ENCODE results near the gene DAGLA. TPM values are rescaled to one million over a fixed set of nuclear protein-coding genes. Genes with fewer than 3 reads are reported as not detected.

The DAGLA gene
- total and polyA plus RNA-seq, 2 of the 13 experiments (the other 11 are each of a cell fraction or from before 2014, with no cell fraction given), result 2.6 to 3.9 TPM

DNA sequence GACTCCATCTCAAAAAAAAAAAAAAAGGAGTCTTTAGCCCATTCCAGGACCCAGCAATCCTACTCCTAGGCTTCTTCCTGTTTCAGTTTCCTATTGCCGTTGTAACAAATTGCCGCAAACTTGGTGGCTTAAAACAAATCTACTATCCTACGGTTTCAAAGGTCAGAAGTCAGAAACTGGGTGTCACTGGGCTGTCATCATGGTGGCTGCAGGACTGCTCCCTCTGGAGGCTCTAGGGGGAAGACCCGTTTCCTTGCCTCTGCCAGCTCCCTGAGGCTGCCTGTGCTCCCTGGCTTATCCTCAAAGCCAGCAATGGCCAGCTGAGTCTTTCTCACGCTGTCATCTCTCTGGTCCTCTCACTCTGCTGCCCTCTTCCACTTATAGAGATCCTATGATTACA, 8.7 kb upstream of the DAGLA start (continued):
- TF ChIP-seq, protein P1, sequence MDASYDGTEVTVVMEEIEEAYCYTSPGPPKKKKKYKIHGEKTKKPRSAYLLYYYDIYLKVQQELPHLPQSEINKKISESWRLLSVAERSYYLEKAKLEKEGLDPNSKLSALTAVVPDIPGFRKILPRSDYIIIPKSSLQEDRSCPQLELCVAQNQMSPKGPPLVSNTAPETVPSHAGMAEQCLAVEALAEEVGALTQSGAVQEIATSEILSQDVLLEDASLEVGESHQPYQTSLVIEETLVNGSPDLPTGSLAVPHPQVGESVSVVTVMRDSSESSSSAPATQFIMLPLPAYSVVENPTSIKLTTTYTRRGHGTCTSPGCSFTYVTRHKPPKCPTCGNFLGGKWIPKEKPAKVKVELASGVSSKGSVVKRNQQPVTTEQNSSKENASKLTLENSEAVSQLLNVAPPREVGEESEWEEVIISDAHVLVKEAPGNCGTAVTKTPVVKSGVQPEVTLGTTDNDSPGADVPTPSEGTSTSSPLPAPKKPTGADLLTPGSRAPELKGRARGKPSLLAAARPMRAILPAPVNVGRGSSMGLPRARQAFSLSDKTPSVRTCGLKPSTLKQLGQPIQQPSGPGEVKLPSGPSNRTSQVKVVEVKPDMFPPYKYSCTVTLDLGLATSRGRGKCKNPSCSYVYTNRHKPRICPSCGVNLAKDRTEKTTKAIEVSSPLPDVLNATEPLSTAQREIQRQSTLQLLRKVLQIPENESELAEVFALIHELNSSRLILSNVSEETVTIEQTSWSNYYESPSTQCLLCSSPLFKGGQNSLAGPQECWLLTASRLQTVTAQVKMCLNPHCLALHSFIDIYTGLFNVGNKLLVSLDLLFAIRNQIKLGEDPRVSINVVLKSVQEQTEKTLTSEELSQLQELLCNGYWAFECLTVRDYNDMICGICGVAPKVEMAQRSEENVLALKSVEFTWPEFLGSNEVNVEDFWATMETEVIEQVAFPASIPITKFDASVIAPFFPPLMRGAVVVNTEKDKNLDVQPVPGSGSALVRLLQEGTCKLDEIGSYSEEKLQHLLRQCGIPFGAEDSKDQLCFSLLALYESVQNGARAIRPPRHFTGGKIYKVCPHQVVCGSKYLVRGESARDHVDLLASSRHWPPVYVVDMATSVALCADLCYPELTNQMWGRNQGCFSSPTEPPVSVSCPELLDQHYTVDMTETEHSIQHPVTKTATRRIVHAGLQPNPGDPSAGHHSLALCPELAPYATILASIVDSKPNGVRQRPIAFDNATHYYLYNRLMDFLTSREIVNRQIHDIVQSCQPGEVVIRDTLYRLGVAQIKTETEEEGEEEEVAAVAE (CRISPR knock-in tag; IDR thresholded peaks at IDR 0.05; ENCODE audit: borderline replicate concordance), result no peak
- TF ChIP-seq ZNF766 (CRISPR knock-in tag; IDR thresholded peaks at IDR 0.05; ENCODE audit: borderline replicate concordance), result no peak
- peak; percentile 69; the same call in 1 of the 2 replicates for TF ChIP-seq ZNF644 (CRISPR knock-in tag; IDR thresholded peaks at IDR 0.05; ENCODE audit: low read depth)
- TF ChIP-seq MED8 (CRISPR knock-in tag; IDR thresholded peaks at IDR 0.05; ENCODE audit: insufficient replicate concordance), result no peak
- TF ChIP-seq POGZ (CRISPR knock-in tag; IDR thresholded peaks at IDR 0.05), result no peak
- TF ChIP-seq BCL6 (CRISPR knock-in tag; IDR thresholded peaks at IDR 0.05), result peak; percentile 39; the same call in 1 of the 2 replicates
- TF ChIP-seq, protein P2, sequence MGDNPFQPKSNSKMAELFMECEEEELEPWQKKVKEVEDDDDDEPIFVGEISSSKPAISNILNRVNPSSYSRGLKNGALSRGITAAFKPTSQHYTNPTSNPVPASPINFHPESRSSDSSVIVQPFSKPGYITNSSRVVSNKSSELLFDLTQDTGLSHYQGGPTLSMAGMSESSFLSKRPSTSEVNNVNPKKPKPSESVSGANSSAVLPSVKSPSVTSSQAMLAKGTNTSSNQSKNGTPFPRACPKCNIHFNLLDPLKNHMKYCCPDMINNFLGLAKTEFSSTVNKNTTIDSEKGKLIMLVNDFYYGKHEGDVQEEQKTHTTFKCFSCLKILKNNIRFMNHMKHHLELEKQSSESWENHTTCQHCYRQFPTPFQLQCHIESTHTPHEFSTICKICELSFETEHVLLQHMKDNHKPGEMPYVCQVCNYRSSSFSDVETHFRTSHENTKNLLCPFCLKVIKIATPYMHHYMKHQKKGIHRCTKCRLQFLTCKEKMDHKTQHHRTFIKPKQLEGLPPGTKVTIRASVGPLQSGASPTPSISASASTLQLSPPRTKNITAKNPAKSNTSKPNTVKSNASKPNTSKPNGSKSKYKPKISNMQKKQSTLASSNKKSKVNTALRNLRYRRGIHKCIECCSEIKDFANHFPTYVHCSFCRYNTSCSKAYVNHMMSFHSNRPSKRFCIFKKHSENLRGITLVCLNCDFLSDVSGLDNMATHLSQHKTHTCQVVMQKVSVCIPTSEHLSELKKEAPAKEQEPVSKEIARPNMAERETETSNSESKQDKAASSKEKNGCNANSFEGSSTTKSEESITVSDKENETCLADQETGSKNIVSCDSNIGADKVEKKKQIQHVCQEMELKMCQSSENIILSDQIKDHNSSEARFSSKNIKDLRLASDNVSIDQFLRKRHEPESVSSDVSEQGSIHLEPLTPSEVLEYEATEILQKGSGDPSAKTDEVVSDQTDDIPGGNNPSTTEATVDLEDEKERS (CRISPR knock-in tag; IDR thresholded peaks at IDR 0.05), result peak; percentile 56; the same call in 1 of the 2 replicates
- TF ChIP-seq, protein P3, sequence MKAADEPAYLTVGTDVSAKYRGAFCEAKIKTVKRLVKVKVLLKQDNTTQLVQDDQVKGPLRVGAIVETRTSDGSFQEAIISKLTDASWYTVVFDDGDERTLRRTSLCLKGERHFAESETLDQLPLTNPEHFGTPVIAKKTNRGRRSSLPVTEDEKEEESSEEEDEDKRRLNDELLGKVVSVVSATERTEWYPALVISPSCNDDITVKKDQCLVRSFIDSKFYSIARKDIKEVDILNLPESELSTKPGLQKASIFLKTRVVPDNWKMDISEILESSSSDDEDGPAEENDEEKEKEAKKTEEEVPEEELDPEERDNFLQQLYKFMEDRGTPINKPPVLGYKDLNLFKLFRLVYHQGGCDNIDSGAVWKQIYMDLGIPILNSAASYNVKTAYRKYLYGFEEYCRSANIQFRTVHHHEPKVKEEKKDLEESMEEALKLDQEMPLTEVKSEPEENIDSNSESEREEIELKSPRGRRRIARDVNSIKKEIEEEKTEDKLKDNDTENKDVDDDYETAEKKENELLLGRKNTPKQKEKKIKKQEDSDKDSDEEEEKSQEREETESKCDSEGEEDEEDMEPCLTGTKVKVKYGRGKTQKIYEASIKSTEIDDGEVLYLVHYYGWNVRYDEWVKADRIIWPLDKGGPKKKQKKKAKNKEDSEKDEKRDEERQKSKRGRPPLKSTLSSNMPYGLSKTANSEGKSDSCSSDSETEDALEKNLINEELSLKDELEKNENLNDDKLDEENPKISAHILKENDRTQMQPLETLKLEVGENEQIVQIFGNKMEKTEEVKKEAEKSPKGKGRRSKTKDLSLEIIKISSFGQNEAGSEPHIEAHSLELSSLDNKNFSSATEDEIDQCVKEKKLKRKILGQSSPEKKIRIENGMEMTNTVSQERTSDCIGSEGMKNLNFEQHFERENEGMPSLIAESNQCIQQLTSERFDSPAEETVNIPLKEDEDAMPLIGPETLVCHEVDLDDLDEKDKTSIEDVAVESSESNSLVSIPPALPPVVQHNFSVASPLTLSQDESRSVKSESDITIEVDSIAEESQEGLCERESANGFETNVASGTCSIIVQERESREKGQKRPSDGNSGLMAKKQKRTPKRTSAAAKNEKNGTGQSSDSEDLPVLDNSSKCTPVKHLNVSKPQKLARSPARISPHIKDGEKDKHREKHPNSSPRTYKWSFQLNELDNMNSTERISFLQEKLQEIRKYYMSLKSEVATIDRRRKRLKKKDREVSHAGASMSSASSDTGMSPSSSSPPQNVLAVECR (CRISPR knock-in tag; IDR thresholded peaks at IDR 0.05; ENCODE audit: borderline replicate concordance), result no peak
- TF ChIP-seq MIER3 (CRISPR knock-in tag; IDR thresholded peaks at IDR 0.05; ENCODE audit: borderline replicate concordance), result no peak
- no peak for TF ChIP-seq NFE2L2 (IDR thresholded peaks at IDR 0.05; ENCODE audit: low read length)
- TF ChIP-seq MTF2 (CRISPR knock-in tag; IDR thresholded peaks at IDR 0.05; ENCODE audit: borderline replicate concordance), result no peak
- TF ChIP-seq, protein P4, sequence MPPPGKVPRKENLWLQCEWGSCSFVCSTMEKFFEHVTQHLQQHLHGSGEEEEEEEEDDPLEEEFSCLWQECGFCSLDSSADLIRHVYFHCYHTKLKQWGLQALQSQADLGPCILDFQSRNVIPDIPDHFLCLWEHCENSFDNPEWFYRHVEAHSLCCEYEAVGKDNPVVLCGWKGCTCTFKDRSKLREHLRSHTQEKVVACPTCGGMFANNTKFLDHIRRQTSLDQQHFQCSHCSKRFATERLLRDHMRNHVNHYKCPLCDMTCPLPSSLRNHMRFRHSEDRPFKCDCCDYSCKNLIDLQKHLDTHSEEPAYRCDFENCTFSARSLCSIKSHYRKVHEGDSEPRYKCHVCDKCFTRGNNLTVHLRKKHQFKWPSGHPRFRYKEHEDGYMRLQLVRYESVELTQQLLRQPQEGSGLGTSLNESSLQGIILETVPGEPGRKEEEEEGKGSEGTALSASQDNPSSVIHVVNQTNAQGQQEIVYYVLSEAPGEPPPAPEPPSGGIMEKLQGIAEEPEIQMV (CRISPR knock-in tag; IDR thresholded peaks at IDR 0.05; ENCODE audit: low read depth), result no peak
- TF ChIP-seq ESRRA (CRISPR knock-in tag; IDR thresholded peaks at IDR 0.05; ENCODE audit: low read depth), result 0 out of 2 replicates have a peak, but pooled peaks have one; percentile 42
- TF ChIP-seq DNMT1 (CRISPR knock-in tag; IDR thresholded peaks at IDR 0.05), result no peak
- no peak for TF ChIP-seq SMYD3 (CRISPR knock-in tag; IDR thresholded peaks at IDR 0.05)
